Stimulated activated CD4-positive, alpha-beta T cell treated with anti-CD3 and anti-CD28 coated beads, Interleukin-15, amount 100 ng/mL, for 24 hours (primary cell): ENCODE measurements around the gene TMEM47.

Experiments
- DNase-seq: peaks from one replicate; pipeline ENCODE4 v3.0.0-alpha.2; 2020

Gene TMEM47

DNA sequence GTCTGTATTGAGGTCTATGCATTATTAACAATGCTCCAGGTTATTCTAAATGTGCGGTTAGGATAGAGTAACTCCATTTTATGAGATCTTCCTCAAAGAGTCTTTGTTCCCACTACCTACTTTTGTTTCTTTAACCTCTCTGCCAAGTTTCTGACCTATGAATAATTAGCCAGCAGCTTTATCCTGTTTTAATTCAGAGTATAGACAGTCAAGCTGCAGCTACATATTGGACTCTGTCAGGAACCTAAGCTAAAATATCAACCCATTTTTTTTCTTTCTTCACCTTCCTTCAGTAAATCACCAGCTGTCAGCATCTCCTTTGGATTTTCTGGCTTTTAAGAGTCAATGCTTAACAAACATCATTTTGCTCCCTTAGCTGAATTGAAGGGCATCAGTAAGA, 72.3 kb downstream of the TMEM47 start:
- DNase-seq = no peak

DNA sequence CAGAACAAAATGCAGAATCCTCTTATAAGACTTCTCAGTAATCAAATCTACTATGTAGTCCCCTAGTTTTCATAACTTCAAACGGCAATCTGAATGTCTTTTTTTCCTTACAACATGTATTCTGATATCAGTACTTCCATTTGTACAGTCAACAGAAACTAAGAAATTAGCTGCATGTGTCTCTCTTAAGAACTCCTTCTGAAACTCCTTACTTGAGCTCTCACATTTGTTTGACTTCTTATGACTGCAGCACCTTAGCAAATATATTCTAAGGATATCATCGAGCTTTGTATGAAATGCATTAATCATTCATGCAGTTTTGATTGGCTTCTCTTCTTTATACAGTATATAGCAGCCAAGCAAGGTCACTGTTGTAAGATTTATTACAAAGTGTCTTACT, 77.0 kb downstream of the TMEM47 start:
- no peak for DNase-seq

DNA sequence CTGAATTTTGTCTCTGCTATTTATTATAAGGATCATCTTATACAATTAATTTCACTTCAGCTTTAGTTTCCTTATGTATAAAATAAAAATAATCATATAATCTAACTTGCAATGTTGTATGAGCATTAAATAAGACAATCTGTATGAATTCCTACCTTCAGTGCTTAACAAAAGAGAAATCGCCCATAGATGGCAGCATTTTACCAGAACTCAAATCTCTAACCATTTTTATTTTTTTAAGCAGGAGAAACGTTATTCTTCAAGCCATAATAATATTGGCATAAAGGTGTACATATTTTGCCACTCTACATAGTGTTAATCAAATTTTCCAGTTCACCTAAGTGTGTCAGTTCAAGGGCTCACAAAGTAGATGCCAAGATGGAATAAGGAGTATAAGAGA, 78.8 kb downstream of the TMEM47 start:
- no peak for DNase-seq
